Karpas-422 (cell line): ENCODE results near the gene KIRREL3. TPM values are rescaled to one million over a fixed set of nuclear protein-coding genes. Genes with fewer than 3 reads are reported as not detected.

ENCODE experiments used
- DNase-seq: peaks from one replicate; pipeline ENCODE4 v3.0.0-alpha.2; 2015
- H2AFZ ChIP-seq: fragments of 200-600 bp; sonication (generic); 2 replicates; pipeline ENCODE4 v1.6.1; 2014; ENCODE audit warnings: antibody characterized with exemption, low read length, mixed read lengths
- H3K27ac ChIP-seq: fragments of 200-600 bp; sonication (generic); 2 replicates; pipeline ENCODE4 v1.5.1; 2014; ENCODE audit warnings: mild to moderate bottlenecking, low read length, moderate library complexity
- H3K27me3 ChIP-seq: fragments of 200-600 bp; sonication (generic); 2 replicates; pipeline ENCODE4 v1.6.1; 2014; ENCODE audit warnings: low read length, mixed read lengths
- H3K36me3 ChIP-seq: fragments of 200-600 bp; sonication (generic); 2 replicates; pipeline ENCODE4 v1.6.1; 2014; ENCODE audit warnings: low read length, mixed read lengths; ENCODE audit not compliant: insufficient read depth
- H3K4me1 ChIP-seq: fragments of 200-600 bp; sonication (generic); 2 replicates; pipeline ENCODE4 v1.6.1; 2014; ENCODE audit warnings: mild to moderate bottlenecking, low read length, mixed read lengths
- H3K4me2 ChIP-seq: fragments of 200-600 bp; sonication (generic); 2 replicates; pipeline ENCODE4 v1.6.1; 2014; ENCODE audit warnings: low read length, low read depth, mild to moderate bottlenecking; ENCODE audit not compliant: poor library complexity, severe bottlenecking
- H3K4me3 ChIP-seq: fragments of 200-600 bp; sonication (generic); 2 replicates; pipeline ENCODE4 v1.5.1; 2014; ENCODE audit warnings: mild to moderate bottlenecking, antibody characterized with exemption, low read length, mixed read lengths
- H3K79me2 ChIP-seq: fragments of 200-600 bp; sonication (generic); 2 replicates; pipeline ENCODE4 v1.6.1; 2014; ENCODE audit warnings: mild to moderate bottlenecking, low read length, mixed read lengths
- H3K9ac ChIP-seq: fragments of 200-600 bp; sonication (generic); 2 replicates; pipeline ENCODE4 v1.6.0; 2014; ENCODE audit warnings: low read length
- H3K9me2 ChIP-seq: fragments of 200-600 bp; sonication (generic), shearing (Covaris generic); replicated peaks from 2 replicates; pipeline ENCODE4 v1.6.0; 2014; ENCODE audit warnings: mild to moderate bottlenecking, low read length, moderate library complexity; ENCODE audit not compliant: insufficient read depth
- H3K9me3 ChIP-seq: fragments of 300-700, 200-600 bp; sonication (generic); 2 replicates; pipeline ENCODE4 v1.6.1; 2014; ENCODE audit warnings: low read length, mixed read lengths
- H4K20me1 ChIP-seq: fragments of 200-600 bp; sonication (generic); 2 replicates; pipeline ENCODE4 v1.6.1; 2014; ENCODE audit warnings: mild to moderate bottlenecking, antibody characterized with exemption, low read length, low read depth; ENCODE audit not compliant: insufficient read depth
- total RNA-seq: library from RNA; depleted of rRNA; stranded (reverse); fragments of >200 nt; shearing (Covaris generic); gene quantifications from 2 replicates; pipeline ENCODE4 v1.2.3, GENCODE V29; 2014; ENCODE audit warnings: low replicate concordance

KIRREL3 gene
- total RNA-seq, 1 experiment from 2014 or later = not detected

GRCh38 chr11:126594921-126595367, 405.6 kb downstream of the KIRREL3 start:
- Histone ChIP-seq H3K79me2 (no peaks in the 10 kb centered on the region), H3K27me3 (no peaks in the 10 kb centered on the region), H3K9me2 (no peaks in the 10 kb centered on the region), H3K4me3 (no peak overlapping the region), H3K9ac (no peak overlapping the region), H3K9me3 (no peaks in the 10 kb centered on the region), H4K20me1 (no peaks in the 10 kb centered on the region), H3K27ac (no peak overlapping the region), H2AFZ (no peak overlapping the region), H3K4me1 (no peaks in the 10 kb centered on the region; the same call in 1 of the 2 replicates), H3K4me2 (no peak overlapping the region), H3K36me3 (no peaks in the 10 kb centered on the region)
- no peak for DNase-seq

- H3K27me3 ChIP-seq = no peaks in the 10 kb centered on the region
- no peaks in the 10 kb centered on the region for H3K79me2 ChIP-seq
- DNase-seq = no peak
- H3K9ac ChIP-seq = no peak overlapping the region
- no peaks in the 10 kb centered on the region for H3K9me3 ChIP-seq
- H3K27ac ChIP-seq = no peak overlapping the region
- no peak overlapping the region for H3K4me2 ChIP-seq
- H3K4me3 ChIP-seq = no peak overlapping the region
- no peak overlapping the region for H2AFZ ChIP-seq
- no peaks in the 10 kb centered on the region for H3K9me2 ChIP-seq
- H3K36me3 ChIP-seq = no peaks in the 10 kb centered on the region
- H3K4me1 ChIP-seq = no peaks in the 10 kb centered on the region
- no peaks in the 10 kb centered on the region for H4K20me1 ChIP-seq
These were observed 407.8 kb downstream of the KIRREL3 start for GRCh38 chr11:126592496-126593410.

- Histone ChIP-seq H3K9me3 (no peaks in the 10 kb centered on the region), H2AFZ (no peak overlapping the region), H3K9me2 (no peaks in the 10 kb centered on the region), H3K4me1 (no peaks in the 10 kb centered on the region), H3K36me3 (no peaks in the 10 kb centered on the region), H3K27me3 (no peaks in the 10 kb centered on the region), H4K20me1 (no peaks in the 10 kb centered on the region), H3K4me2 (no peak overlapping the region), H3K79me2 (no peaks in the 10 kb centered on the region), H3K4me3 (no peak overlapping the region), H3K27ac (no peak overlapping the region), H3K9ac (no peak overlapping the region)
- DNase-seq = no peak
These were observed 408.5 kb downstream of the KIRREL3 start for GRCh38 chr11:126591966-126592489.

GRCh38 chr11:126589492-126589803, 411.1 kb downstream of the KIRREL3 start:
- no peak overlapping the region for H3K9ac ChIP-seq
- H3K36me3 ChIP-seq = no peaks in the 10 kb centered on the region
- H3K27me3 ChIP-seq = no peaks in the 10 kb centered on the region

GRCh38 chr11:126588630-126589491, 411.7 kb downstream of the KIRREL3 start:
- no peak overlapping the region for H2AFZ ChIP-seq
- no peaks in the 10 kb centered on the region for H3K36me3 ChIP-seq
- H3K27ac ChIP-seq = no peak overlapping the region
- no peak for DNase-seq
- H4K20me1 ChIP-seq = no peaks in the 10 kb centered on the region
- no peaks in the 10 kb centered on the region for H3K9me3 ChIP-seq
- H3K9ac ChIP-seq = no peak overlapping the region
- H3K9me2 ChIP-seq = no peaks in the 10 kb centered on the region
- no peaks in the 10 kb centered on the region for H3K4me1 ChIP-seq
- no peaks in the 10 kb centered on the region for H3K79me2 ChIP-seq
- no peak overlapping the region for H3K4me2 ChIP-seq
- no peak overlapping the region for H3K4me3 ChIP-seq
- H3K27me3 ChIP-seq = no peaks in the 10 kb centered on the region

More at GRCh38 chr11:126589492-126589803, 411.1 kb downstream of the KIRREL3 start:
- Histone ChIP-seq H2AFZ (no peak overlapping the region), H3K4me2 (no peak overlapping the region), H3K9me3 (no peaks in the 10 kb centered on the region), H3K4me3 (no peak overlapping the region), H3K9me2 (no peaks in the 10 kb centered on the region), H3K79me2 (no peaks in the 10 kb centered on the region), H3K4me1 (no peaks in the 10 kb centered on the region), H3K27ac (no peak overlapping the region), H4K20me1 (no peaks in the 10 kb centered on the region)
- DNase-seq = no peak

- Histone ChIP-seq H3K79me2 (no peaks in the 10 kb centered on the region), H2AFZ (no peak overlapping the region), H3K27me3 (no peaks in the 10 kb centered on the region), H3K4me2 (no peak overlapping the region), H3K4me3 (no peak overlapping the region), H4K20me1 (no peaks in the 10 kb centered on the region), H3K36me3 (no peaks in the 10 kb centered on the region), H3K9me3 (no peaks in the 10 kb centered on the region), H3K9ac (no peak overlapping the region), H3K9me2 (no peaks in the 10 kb centered on the region), H3K4me1 (no peaks in the 10 kb centered on the region), H3K27ac (no peak overlapping the region)
- DNase-seq = no peak
These were observed 413.0 kb downstream of the KIRREL3 start for GRCh38 chr11:126587541-126587940.

GRCh38 chr11:126585774-126586491, 414.6 kb downstream of the KIRREL3 start:
- H3K9ac ChIP-seq = no peak overlapping the region
- no peaks in the 10 kb centered on the region for H3K36me3 ChIP-seq
- no peak overlapping the region for H3K27ac ChIP-seq
- H2AFZ ChIP-seq = no peak overlapping the region
- H3K79me2 ChIP-seq = no peaks in the 10 kb centered on the region
- no peaks in the 10 kb centered on the region for H3K9me2 ChIP-seq
- H3K4me2 ChIP-seq = no peak overlapping the region
- no peaks in the 10 kb centered on the region for H4K20me1 ChIP-seq
- no peaks in the 10 kb centered on the region for H3K4me1 ChIP-seq
- no peak overlapping the region for H3K4me3 ChIP-seq
- no peak for DNase-seq
- H3K27me3 ChIP-seq = no peaks in the 10 kb centered on the region
- no peaks in the 10 kb centered on the region for H3K9me3 ChIP-seq
